Spinal cord (tissue), 10 donors: Measurements from ENCODE around the gene ZNF385B. TPM values are rescaled to one million over a fixed set of nuclear protein-coding genes. Genes with fewer than 3 reads are reported as not detected.

ENCODE experiments used
- DNase-seq, 6 donors: peaks; one replicate each; pipeline versions ENCODE4 v3.0.0 to v3.0.0-alpha.2; 2013 to 2015; ENCODE audit warnings: low spot score in 6 of 6, low read depth in 4 of 6
- H3K27ac ChIP-seq: one replicate; pipeline ENCODE4 v1.5.1; 2013; ENCODE audit warnings: low read depth, low read length, control low read depth
- H3K27me3 ChIP-seq: one replicate; pipeline ENCODE4 v1.6.1; 2013; ENCODE audit warnings: low read length; ENCODE audit not compliant: control insufficient read depth, insufficient read depth
- H3K36me3 ChIP-seq: one replicate; pipeline ENCODE4 v1.6.1; 2013; ENCODE audit warnings: low read length; ENCODE audit not compliant: control insufficient read depth, insufficient read depth
- H3K4me1 ChIP-seq: one replicate; pipeline ENCODE4 v1.6.1; 2013; ENCODE audit warnings: low read length; ENCODE audit not compliant: control insufficient read depth, insufficient read depth
- H3K4me3 ChIP-seq: one replicate; pipeline ENCODE4 v1.5.1; 2013; ENCODE audit warnings: low read depth, low read length, control low read depth
- H3K9me3 ChIP-seq: one replicate; pipeline ENCODE4 v1.6.1; 2013; ENCODE audit warnings: low read length; ENCODE audit not compliant: control insufficient read depth, insufficient read depth
- WGBS: methylation state at CpG from one replicate; pipeline ENCODE4 v1.1.5; 2013; ENCODE audit warnings: missing lambda C conversion rate; ENCODE audit not compliant: insufficient coverage; 5-methylcytosine and 5-hydroxymethylcytosine counted together
- polyA plus RNA-seq, 2 donors: library from polyadenylated mRNA; unstranded; fragments of 120-200 nt; gene quantifications; one replicate each; pipeline ENCODE4 v1.2.1, GENCODE V29; 2013; ENCODE audit not compliant: insufficient read length in 2 of 2
- total RNA-seq, 2 donors: library from RNA; depleted of rRNA in 1 of 2; stranded (reverse); fragments of 120-200 nt in 1 of 2; fragments of >200 nt in 1 of 2; gene quantifications; one replicate each; pipeline versions ENCODE4 v1.2.3 to v1.2.4, GENCODE V29; 2013 to 2014
- donor health status: healthy.

Gene ZNF385B
- total and polyA plus RNA-seq, 4 donors: 4.4 to 8.6 (median 5.4) TPM

GRCh38 chr2:179840840-179841239 lies 20.6 kb downstream of the ZNF385B start:
- DNase-seq: no peak
- Histone ChIP-seq H3K27me3 (no peaks in the 10 kb centered on the region), H3K36me3 (no peaks in the 10 kb centered on the region), H3K4me3 (no peak overlapping the region), H3K4me1 (no peaks in the 10 kb centered on the region), H3K9me3 (no peaks in the 10 kb centered on the region), H3K27ac (no peak overlapping the region)
- WGBS: 60% methylated on average over 1 of the region's 1 CpG

DNA sequence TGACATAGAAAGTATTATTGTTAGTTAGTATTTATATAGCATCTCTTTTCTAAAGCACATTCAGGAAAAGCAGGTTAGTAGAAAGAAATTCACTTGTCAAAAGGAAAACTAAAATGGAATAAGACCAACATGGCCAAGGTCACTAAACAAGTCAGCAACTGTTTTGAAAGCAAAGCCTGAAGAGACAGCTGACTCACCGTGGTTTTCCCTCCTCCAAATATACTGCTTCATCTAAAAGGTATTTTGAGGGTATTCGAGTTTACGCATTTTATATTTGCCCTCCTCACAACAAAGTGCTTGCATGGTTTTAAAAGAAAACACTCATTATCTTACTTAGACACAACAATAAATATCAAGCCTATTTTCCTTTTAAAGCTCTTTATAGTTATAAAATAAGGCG lies 24.0 kb downstream of the ZNF385B start:
- H3K27me3 ChIP-seq: no peaks in the 10 kb centered on the region
- H3K9me3 ChIP-seq: no peaks in the 10 kb centered on the region
- no peaks in the 10 kb centered on the region for H3K36me3 ChIP-seq
- H3K4me3 ChIP-seq: no peak overlapping the region
- no CpG with 5 or more reads among the region's 4 CpGs for WGBS
- no peak for DNase-seq
- H3K27ac ChIP-seq: no peak overlapping the region
- H3K4me1 ChIP-seq: no peaks in the 10 kb centered on the region

DNA sequence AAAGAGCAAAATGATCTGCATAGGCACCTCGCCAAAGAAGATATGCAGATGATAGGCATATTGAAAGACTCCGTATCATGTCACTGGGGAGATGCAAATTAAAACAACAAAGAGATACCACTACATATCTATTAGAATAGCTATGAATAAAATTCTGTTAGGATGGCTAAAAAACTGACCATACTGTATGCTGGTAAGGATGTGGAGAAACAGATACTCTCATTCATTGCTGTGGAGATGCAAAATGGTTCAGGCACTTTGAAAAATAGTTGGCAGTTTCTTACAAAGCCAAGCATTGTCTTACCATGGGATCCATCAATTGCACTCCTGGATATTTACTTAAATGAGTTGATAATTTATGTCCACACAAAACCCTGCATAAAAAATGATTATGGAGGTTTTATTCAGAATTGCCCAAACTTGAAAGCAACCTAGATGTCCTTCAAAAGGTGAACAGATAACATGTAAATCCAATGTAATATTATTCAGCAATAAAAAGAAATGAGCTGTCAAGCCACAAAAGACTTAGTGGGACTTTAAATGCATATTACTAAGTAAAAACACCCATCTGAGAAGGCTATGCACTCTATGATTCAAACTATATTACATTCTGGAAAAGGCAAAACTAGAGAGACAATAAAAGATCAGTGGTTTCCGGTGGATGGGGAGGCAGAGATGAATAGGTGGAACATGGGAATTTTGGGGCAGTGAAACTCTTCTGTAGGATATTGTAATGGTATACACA lies 31.2 kb downstream of the ZNF385B start:
- H3K4me3 ChIP-seq: no peak overlapping the region
- H3K4me1 ChIP-seq: no peaks in the 10 kb centered on the region
- DNase-seq: no peak
- H3K36me3 ChIP-seq: no peaks in the 10 kb centered on the region
- no peak overlapping the region for H3K27ac ChIP-seq
- no peaks in the 10 kb centered on the region for H3K27me3 ChIP-seq
- no peaks in the 10 kb centered on the region for H3K9me3 ChIP-seq
- no CpG with 5 or more reads among the region's 3 CpGs for WGBS

GRCh38 chr2:179826297-179826696 lies 35.1 kb downstream of the ZNF385B start:
- H3K4me3 ChIP-seq: no peak overlapping the region
- no peak overlapping the region for H3K27ac ChIP-seq
- WGBS: no CpG with 5 or more reads among the region's 2 CpGs

DNA sequence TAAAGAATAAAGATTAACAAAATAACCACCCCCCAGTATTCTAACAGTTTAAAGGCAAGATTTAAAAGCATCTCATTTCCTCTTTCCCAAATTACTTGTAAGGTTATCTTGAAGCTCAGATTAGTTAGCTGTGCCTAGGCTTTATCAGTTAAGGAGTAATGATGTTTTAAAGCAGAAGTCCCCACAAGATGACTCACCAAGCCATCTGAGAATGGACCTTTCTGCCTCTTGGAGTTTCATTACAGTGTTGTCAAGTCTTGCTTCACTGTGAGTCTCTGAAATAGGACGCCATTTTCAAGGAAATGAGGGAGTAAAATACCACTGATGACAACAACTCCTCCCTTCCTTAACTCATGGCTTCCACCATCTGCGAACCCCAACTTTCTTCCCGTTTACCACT lies 35.9 kb downstream of the ZNF385B start:
- H3K9me3 ChIP-seq: no peaks in the 10 kb centered on the region
- H3K27ac ChIP-seq: no peak overlapping the region
- H3K4me3 ChIP-seq: no peak overlapping the region
- DNase-seq: no peak
- 71% methylated on average over 3 of the region's 3 CpGs for WGBS
- no peaks in the 10 kb centered on the region for H3K27me3 ChIP-seq
- H3K36me3 ChIP-seq: no peaks in the 10 kb centered on the region
- no peaks in the 10 kb centered on the region for H3K4me1 ChIP-seq

More at GRCh38 chr2:179826297-179826696, 35.1 kb downstream of the ZNF385B start:
- Histone ChIP-seq H3K9me3 (no peaks in the 10 kb centered on the region), H3K36me3 (no peaks in the 10 kb centered on the region), H3K27me3 (no peaks in the 10 kb centered on the region), H3K4me1 (no peaks in the 10 kb centered on the region)
- no peak for DNase-seq

DNA sequence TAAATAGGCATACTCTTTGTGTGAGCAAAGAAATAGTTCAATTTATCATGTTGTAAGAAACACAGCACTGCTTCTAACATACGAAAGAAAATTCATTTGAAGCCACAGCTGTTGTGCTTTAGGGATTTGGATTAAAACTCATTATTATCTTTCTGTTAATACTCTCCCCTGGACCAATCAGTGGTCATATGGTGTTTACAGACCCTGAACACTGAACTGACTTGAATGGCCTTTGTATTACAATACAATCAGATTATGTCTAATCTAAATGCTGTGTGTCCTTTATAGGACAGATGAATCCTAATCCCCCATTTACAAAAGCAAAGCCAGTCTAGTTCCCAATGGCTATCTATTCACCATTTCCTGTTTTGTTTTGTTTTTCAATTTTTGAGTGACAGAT lies 36.5 kb downstream of the ZNF385B start:
- no peaks in the 10 kb centered on the region for H3K9me3 ChIP-seq
- H3K4me3 ChIP-seq: no peak overlapping the region
- no peaks in the 10 kb centered on the region for H3K36me3 ChIP-seq
- DNase-seq: no peak
- WGBS: no CpG with 5 or more reads among the region's 1 CpG
- H3K27ac ChIP-seq: no peak overlapping the region
- no peaks in the 10 kb centered on the region for H3K27me3 ChIP-seq
- no peaks in the 10 kb centered on the region for H3K4me1 ChIP-seq

- H3K9me3 ChIP-seq: no peaks in the 10 kb centered on the region
- H3K27me3 ChIP-seq: no peaks in the 10 kb centered on the region
- no peak for DNase-seq
- H3K4me3 ChIP-seq: no peak overlapping the region
- no CpG with 5 or more reads among the region's 1 CpG for WGBS
- no peaks in the 10 kb centered on the region for H3K36me3 ChIP-seq
- no peak overlapping the region for H3K27ac ChIP-seq
- H3K4me1 ChIP-seq: no peaks in the 10 kb centered on the region
Measured at GRCh38 chr2:179822540-179822939, 38.9 kb downstream of the ZNF385B start.

GRCh38 chr2:179818546-179818945 lies 42.9 kb downstream of the ZNF385B start:
- Histone ChIP-seq H3K4me3 (no peak overlapping the region), H3K27me3 (no peaks in the 10 kb centered on the region), H3K36me3 (no peaks in the 10 kb centered on the region), H3K4me1 (no peaks in the 10 kb centered on the region), H3K9me3 (no peaks in the 10 kb centered on the region), H3K27ac (no peak overlapping the region)
- 81% methylated on average over 6 of the region's 8 CpGs for WGBS
- no peak for DNase-seq

GRCh38 chr2:179817181-179817841 lies 44.1 kb downstream of the ZNF385B start:
- DNase-seq: no peak
- Histone ChIP-seq H3K36me3 (no peaks in the 10 kb centered on the region), H3K4me1 (no peaks in the 10 kb centered on the region), H3K9me3 (no peaks in the 10 kb centered on the region), H3K27me3 (no peaks in the 10 kb centered on the region), H3K4me3 (no peak overlapping the region), H3K27ac (no peak overlapping the region)
- 29% methylated on average over 1 of the region's 1 CpG for WGBS

DNA sequence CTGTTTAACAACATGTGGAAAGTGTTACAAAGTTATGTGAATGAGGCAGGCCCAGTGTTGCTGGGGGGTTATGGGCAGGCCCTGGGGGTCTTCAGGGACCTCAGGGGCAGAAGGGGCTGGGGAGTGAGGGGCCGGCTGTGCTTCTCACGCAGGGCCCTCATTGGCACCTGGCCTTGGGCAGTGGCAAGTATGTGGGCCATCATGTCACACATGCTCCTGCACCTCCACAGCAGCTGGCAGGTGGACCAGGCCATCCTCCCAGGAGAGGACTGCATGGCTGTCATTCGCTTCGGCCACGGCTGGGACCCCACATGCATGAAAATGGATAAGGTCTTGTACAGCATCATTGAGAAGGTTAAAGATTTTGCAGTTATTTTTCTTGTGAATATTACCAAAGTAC lies 47.4 kb downstream of the ZNF385B start:
- Histone ChIP-seq H3K27ac (no peak overlapping the region), H3K4me1 (no peaks in the 10 kb centered on the region), H3K27me3 (no peaks in the 10 kb centered on the region), H3K36me3 (no peaks in the 10 kb centered on the region), H3K4me3 (no peak overlapping the region), H3K9me3 (peaks cover 2% of the 10 kb centered on the region)
- no peak for DNase-seq
- WGBS: 100% methylated on average over 2 of the region's 5 CpGs
